ENCODE measurements around the gene GREB1.

DNA sequence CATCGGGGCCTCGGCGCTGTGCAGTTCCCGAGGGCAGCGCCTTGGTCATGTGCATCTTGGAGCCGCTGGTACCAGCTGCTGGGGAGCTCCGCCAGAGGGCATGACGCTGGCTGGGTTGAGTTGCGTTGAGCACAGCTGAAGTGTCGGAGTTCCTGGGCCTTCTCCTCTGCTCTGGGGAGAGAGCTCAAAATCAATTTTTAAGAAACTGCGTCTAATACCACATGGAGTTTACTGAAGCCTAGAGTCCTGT is 48.7 kb downstream of the GREB1 start:
- TF ChIP-seq, protein P1, sequence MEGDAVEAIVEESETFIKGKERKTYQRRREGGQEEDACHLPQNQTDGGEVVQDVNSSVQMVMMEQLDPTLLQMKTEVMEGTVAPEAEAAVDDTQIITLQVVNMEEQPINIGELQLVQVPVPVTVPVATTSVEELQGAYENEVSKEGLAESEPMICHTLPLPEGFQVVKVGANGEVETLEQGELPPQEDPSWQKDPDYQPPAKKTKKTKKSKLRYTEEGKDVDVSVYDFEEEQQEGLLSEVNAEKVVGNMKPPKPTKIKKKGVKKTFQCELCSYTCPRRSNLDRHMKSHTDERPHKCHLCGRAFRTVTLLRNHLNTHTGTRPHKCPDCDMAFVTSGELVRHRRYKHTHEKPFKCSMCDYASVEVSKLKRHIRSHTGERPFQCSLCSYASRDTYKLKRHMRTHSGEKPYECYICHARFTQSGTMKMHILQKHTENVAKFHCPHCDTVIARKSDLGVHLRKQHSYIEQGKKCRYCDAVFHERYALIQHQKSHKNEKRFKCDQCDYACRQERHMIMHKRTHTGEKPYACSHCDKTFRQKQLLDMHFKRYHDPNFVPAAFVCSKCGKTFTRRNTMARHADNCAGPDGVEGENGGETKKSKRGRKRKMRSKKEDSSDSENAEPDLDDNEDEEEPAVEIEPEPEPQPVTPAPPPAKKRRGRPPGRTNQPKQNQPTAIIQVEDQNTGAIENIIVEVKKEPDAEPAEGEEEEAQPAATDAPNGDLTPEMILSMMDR (IDR thresholded peaks at IDR 0.05) = no peak
- TF ChIP-seq EZH2 (IDR thresholded peaks at IDR 0.05) (no peak), EZH2phosphoT487 (IDR thresholded peaks at IDR 0.05) (no peak)
